Body of pancreas (tissue), 4 donors: ENCODE results near the gene HRH3.

Experiments
- CTCF ChIP-seq, 7 experiments: fragments of 450-650 bp in 4 of 7; fragments of 200-600 bp in 3 of 7; sonication (generic) in 3 of 7; IDR thresholded peaks; one replicate each; pipeline ENCODE4 v1.5.1; 2016 to 2019; ENCODE audit warnings: antibody characterized with exemption in 7 of 7
- POLR2A ChIP-seq, 3 donors: fragments of 450-650 bp; IDR thresholded peaks; one replicate each; pipeline ENCODE4 v1.6.1; 2016; ENCODE audit warnings: antibody characterized with exemption in 3 of 3, mild to moderate bottlenecking in 2 of 3

GRCh38 chr20:62263396-62263795 is 43.3 kb upstream of the HRH3 start:
- TF ChIP-seq CTCF (IDR thresholded peaks at IDR 0.05) (no peak), POLR2A (IDR thresholded peaks at IDR 0.05) (no peak)
